Stimulated activated CD4-positive, alpha-beta T cell treated with anti-CD3 and anti-CD28 coated beads, Interleukin-12 subunit alpha, Interleukin-12 subunit beta, amount 100 ng/mL, for 48 hours (primary cell): ENCODE results near the gene ACOT9.
"Not testable (repeated sequence)": the region's sequence is repeated elsewhere in the genome, so short reads cannot be mapped to it uniquely, and the experiment has no call there.

ENCODE experiments used
- DNase-seq, 3 donors: peaks; one replicate each; pipeline ENCODE4 v3.0.0-alpha.2; 2020; ENCODE audit warnings: low read depth in 2 of 3, low spot score in 1 of 3

Gene ACOT9

GRCh38 chrX:23705235-23705634 lies 37.8 kb downstream of the ACOT9 start:
- no peak for DNase-seq

DNA sequence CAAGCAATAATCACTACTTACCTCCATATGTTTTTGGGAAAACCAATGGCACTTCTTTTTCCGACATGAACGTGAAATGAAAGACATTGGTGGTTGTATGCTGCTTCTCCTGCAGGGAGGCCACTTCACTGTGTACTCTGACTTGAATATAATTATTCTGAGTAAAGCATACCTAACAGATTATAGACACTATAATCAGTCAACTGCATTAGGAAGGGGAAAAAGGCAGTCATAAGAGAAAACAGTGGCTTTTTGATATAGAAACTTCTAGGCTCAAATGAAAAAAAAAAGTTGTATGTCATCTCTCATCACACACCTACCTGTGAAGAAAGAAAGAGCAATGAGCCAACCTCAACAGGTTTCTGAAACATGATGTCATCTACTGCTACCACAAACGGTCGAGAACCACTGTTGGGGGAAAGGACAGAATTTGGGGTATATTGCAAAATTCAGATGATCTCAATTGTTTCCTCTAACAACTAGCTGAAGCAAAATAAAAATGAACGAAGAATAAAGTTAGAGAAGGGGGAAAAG lies 38.3 kb downstream of the ACOT9 start:
- DNase-seq = no peak

GRCh38 chrX:23699636-23700194 lies 43.4 kb downstream of the ACOT9 start:
- peak in 1 of 3 donors; percentile 5 for DNase-seq

- DNase-seq = peak in 2 of 3 donors; percentile 17 to 29
These were observed 48.5 kb downstream of the ACOT9 start for GRCh38 chrX:23694606-23695005.

- DNase-seq = no peak
These were observed 50.9 kb downstream of the ACOT9 start for GRCh38 chrX:23692166-23692565.

DNA sequence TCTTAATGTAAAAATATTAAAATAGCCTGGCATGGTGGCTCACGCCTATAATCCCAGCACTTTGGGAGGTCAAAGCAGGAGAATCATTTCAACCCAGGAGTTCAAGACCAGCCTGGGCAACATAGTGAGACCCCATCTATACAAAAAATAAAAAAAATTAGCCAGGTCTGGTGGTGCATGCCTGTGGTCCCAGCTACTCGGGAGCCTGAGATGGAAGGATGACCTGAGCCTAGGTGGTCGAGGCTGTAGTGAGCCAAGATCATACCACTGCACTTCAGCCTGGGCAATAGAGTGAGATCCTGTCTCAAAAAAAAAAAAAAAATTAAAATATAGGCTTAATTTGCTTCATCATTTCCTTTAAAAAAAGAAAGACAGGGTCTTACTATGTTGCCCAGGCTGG lies 66.6 kb downstream of the ACOT9 start:
- not testable (repeated sequence) for DNase-seq

DNA sequence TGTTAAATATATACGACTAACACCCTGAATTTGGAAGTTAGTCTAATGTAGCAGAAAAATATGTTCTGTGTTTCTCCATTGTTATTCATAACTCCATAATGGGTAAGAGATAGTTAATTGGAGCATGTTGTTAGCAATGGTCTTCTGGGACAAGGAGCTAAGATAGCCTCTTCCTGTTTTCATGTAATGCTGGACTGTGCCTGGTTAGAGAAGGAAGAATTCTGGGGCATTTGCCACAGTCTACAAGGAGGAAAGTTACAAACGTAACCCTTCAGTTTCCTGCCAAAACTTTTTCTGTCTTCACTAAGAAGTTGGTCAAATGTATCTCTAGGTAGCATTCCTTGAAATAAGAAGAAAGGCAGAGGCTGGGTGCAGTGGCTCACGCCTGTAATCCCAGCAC lies 70.0 kb downstream of the ACOT9 start:
- DNase-seq = no peak

- no peak for DNase-seq
These were observed 72.5 kb downstream of the ACOT9 start for GRCh38 chrX:23670528-23670927.

GRCh38 chrX:23668335-23668734 lies 74.7 kb downstream of the ACOT9 start:
- DNase-seq = no peak

DNA sequence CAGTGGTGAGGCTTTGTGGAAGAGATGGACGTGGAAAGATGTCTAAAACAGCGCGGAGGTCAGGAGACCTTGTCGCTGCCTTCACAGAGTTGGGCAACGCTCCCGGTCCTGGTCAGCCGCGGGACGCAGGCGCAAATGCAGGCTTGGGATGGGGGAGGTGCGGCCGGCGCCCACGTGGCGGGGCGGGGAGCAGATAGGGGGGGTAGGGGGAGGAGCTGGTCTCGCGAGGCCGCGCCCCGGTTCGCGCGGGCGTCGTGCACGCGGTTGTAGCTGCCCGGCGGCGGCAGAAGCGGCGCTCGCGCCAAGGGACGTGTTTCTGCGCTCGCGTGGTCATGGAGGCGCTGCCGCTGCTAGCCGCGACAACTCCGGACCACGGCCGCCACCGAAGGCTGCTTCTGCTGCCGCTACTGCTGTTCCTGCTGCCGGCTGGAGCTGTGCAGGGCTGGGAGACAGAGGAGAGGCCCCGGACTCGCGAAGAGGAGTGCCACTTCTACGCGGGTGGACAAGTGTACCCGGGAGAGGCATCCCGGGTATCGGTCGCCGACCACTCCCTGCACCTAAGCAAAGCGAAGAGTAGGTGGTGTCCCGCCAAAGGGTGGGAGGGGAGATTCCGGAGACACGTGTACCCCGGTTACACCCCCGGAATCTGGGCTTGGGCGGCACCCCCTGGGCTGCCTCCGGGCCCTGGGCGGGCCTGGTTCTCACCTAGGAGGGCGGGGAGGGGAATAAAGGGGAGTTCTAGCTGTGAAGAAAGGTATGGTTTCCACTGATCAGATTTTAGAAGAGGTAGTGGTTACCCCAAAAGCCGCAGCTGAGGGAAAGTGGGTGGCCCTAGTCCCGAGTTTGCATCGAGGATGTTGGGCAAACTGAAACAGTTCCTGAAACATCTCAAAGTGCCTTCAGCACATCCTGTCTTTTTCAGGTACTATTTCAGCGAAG lies 75.6 kb downstream of the ACOT9 start, which contains the start of gene PRDX4:
Gene PRDX4 (plus strand): TSS at position 255 of the 939 bp plus-strand sequence. CDS start 78 bp downstream, at position 333.
- peak; percentile 53 to 70 (median 66) for DNase-seq

DNA sequence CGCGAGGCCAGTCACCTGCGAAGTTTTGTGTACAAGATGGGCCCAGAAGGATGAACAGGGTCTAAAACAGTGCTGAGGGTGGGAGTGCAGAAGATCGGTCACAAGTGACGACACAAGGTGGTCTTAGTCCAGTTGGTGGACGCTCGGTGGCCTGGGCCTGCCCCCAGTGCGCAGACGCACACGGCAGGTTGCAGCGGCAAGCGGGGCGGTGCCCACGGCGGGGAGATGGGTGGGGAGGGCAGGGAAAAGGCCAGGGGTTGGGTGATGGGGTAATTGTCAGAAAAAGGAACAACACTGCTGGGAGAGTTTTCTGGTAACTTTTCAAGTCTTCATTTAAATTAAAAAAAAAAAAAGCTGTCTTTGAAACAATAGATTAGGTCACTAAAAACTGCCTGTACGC lies 76.8 kb downstream of the ACOT9 start:
- no peak for DNase-seq

DNA sequence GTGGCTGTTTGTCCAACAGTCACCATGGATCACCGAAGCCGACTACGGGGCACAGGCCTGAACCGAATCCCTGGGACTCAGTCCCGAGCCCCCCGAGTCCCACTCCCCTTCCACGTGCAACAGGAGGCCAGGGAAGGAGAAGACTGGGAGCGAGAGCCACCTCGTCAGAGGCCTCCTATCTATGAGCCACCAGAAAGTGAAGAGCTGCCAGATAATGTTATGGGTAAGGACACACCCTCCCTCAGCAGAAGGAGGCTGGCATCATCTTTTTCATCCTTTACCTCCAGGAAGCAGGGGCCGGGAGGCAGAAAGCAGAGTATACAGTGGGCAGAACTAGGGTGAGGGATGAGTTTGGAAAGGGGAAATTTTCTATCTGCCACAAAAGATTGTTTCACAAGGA lies 78.6 kb downstream of the ACOT9 start:
- no peak for DNase-seq

DNA sequence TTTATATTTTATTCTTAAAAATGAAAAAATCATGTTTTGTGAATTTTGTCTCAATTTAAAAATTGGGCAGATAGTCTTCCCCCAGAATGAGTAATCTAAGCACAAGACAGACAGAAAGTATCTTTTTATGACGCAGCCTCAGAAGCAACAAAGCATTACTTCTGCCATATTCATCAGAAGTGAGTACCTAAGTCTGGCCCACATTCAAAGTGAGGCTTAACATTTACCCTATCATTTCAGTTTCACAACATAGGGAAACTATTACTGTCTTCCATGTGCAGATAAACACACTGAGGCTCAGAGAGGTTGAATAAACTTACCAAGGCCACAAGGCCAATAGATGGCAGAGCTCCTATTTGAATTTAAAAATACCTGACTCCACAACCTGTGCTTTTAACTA lies 80.2 kb downstream of the ACOT9 start:
- DNase-seq = peak in 1 of 3 donors; percentile 9

GRCh38 chrX:23662187-23662586 lies 80.9 kb downstream of the ACOT9 start:
- no peak for DNase-seq

DNA sequence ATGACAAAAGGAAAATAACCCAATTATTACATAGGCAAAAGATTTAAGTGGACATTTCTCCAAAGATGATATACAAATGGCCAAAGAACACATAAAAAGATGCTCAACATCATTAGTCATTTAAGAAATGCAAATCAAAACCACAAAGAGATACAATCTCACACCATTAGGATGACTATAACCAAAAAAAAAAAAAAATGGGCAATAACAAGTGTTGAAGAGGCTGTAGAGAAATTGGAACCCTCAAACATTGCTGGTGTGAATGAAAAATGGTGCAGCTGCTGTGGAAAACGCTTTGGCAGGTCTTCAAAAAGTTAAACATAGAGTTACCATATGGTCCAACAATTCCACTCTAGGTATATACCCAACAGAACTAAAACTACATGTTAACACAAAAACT lies 81.4 kb downstream of the ACOT9 start:
- DNase-seq = no peak

DNA sequence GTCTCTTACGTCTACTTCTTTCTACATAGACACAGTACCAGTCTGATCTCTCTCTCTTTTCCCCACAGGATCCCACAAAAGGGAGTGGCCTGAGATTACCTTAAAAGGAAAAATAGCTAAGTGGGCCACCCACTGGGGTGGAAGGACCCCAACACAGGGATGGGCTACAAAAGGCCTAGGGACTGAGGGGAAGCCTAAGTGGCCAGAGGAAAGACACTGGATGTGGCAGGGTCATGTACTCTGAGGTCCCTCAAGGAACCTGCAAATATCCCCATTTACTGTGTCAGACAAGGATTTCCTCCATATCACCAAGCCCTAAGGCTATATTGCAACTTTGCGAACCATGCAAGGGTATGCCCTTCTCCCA lies 82.3 kb downstream of the ACOT9 start:
- no peak for DNase-seq

- DNase-seq = not testable (repeated sequence)
These were observed 82.9 kb downstream of the ACOT9 start for GRCh38 chrX:23660083-23660765.

- DNase-seq = no peak
These were observed 83.7 kb downstream of the ACOT9 start for GRCh38 chrX:23659339-23659738.

GRCh38 chrX:23656684-23657083 lies 86.4 kb downstream of the ACOT9 start:
- no peak for DNase-seq

DNA sequence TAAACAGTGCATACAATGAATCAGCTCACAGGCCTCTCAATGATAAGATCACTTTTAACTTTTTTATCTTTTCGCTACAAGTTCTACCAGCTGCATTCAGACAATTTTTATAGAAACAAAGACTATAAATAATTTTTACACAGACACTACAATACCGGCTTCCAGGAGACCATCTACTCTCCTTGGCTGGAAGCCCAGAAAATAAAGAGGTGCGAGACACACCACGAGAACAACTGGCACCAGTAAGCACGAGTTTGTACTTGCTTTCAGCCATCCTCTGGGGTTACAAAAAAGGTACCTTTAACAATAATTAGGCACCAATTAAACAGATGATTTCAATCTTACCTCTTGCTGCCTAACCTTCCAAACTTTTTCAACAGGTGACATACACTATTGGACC lies 87.0 kb downstream of the ACOT9 start:
- DNase-seq = no peak
